Right renal cortex interstitium (tissue), 3 donors: ENCODE data around the gene SOCS2. TPM values are rescaled to one million over a fixed set of nuclear protein-coding genes. Genes with fewer than 3 reads are reported as not detected.
"Not testable (repeated sequence)": the region's sequence is repeated elsewhere in the genome, so short reads cannot be mapped to it uniquely, and the experiment has no call there.

Experiments
- DNase-seq, 3 donors: peaks; one replicate each; pipeline ENCODE4 v3.0.0-alpha.2; 2013; ENCODE audit warnings: low read depth in 3 of 3, low spot score in 2 of 3
- polyA plus RNA-seq, 3 donors: library from polyadenylated mRNA; unstranded; fragments of 120-200 nt; gene quantifications; one replicate each; pipeline ENCODE4 v1.2.1, GENCODE V29; 2013; ENCODE audit not compliant: insufficient read length in 3 of 3

The SOCS2 gene
- polyA plus RNA-seq: 10 to 100 TPM; 33.9 to 44.8 (median 38.5) TPM

- no peak for DNase-seq
Measured at GRCh38 chr12:93571925-93572711, at the start of gene SOCS2. Gene SOCS2 (plus strand): TSS chr12:93572675. CDS start chr12:93572898, 223 bp downstream.

GRCh38 chr12:93524386-93525133, 47.9 kb upstream of the SOCS2 start:
- DNase-seq: no peak

- DNase-seq: no peak
Measured at GRCh38 chr12:93526786-93527428, 45.6 kb upstream of the SOCS2 start.

- DNase-seq: no peak
Measured at GRCh38 chr12:93530358-93530757, 42.1 kb upstream of the SOCS2 start.

GRCh38 chr12:93533310-93533709, 39.2 kb upstream of the SOCS2 start:
- DNase-seq: no peak

- DNase-seq: no peak
Measured at GRCh38 chr12:93536111-93536765, 36.2 kb upstream of the SOCS2 start.

GRCh38 chr12:93536766-93537488, 35.5 kb upstream of the SOCS2 start:
- DNase-seq: no peak

GRCh38 chr12:93537769-93538168, 34.7 kb upstream of the SOCS2 start:
- no peak for DNase-seq

GRCh38 chr12:93539821-93540220, 32.7 kb upstream of the SOCS2 start:
- no peak for DNase-seq

- DNase-seq: peak; percentile 14 to 26 (median 25)
Measured at GRCh38 chr12:93540466-93540865, 32.0 kb upstream of the SOCS2 start.

DNA sequence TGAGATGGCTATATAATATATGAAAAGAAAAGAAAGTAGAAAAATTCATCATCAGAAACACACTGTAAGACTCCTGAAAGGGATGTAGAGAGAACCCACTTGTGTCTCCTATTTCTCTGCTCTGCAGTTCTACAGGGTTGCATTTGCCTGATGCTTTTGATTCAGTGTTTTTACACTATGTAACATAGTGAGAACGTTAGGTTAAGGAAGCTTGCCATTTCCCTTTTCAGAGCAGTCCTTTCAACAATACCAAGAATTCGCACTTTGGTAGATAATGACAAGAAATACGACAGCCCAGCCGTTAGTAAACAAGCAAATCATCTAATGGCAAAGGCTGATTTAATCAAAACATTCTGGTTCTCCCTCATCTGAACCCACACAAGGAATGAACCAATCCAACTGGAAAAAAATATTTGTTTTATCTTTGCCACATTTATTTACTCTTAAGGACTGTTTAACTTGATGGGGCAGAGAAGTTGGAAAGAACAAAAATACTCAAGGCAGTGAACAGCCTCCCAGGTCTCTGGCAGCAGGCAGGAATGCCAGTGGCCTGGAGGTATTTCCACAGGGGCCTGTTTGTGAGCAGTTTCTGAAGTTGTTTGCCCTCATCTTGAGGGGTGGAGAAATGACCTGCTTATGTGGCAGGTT, 30.8 kb upstream of the SOCS2 start:
- no peak for DNase-seq

DNA sequence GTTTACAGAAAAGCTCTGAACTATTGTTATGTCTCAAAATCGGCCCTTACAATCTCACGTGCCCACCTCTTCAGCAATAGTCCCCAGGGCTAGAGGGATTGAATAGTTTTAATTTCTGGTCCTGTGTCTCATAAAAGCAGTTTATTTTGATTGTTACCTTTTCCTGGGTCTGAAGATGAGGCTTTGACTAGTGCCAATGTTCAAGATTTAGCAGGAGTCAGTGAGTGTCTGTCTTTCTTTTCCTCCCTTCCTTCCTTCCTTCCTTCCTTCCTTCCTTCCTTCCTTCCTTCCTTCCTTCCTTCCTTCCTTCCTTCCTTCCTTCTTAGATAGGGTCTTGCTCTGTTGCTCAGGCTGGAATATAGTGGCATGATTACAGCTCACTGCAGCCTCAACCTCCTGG, 24.7 kb upstream of the SOCS2 start:
- DNase-seq: no peak

- no peak for DNase-seq
Measured at GRCh38 chr12:93549174-93549573, 23.3 kb upstream of the SOCS2 start.

DNA sequence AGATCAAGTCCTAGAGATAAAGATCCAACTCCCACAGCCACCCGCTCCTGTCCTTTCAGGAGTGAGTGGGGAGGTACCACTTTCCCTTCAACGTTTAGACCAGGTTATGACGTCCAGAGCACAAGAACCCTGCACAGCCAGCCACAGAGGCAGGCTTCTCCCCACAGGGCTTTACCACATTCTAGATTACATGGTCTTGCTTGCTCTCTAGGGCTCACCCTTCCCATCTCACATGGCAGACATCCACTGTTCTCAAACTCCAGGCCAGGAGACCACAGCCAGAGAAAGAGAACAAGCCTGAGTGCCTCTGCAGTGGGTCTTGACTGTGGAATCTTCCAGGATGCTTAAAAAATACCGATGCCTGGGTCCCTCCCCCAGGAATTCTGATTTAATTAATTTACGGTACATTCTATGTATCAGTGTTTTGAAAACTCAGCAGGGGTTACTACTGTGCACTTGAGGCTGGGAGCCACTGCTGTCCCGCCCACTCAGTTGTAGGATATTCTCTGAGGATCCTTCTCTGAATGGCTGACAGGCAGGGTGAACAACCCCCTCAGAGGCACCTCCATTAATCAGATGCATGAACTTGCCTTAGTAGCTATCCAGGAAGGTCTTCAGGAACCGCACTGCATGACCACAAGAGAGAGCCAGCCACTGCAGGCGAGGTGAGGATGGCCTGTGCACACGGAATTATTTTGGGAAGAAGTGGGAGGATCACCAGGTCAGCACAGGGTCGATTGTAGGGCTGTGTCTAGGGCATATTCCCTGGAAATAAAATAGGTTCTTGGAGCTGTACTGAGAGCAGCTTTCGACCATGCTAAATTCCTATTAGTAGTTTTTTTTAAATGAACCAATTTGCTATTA, 21.5 kb upstream of the SOCS2 start:
- no peak for DNase-seq

GRCh38 chr12:93552427-93552826, 20.0 kb upstream of the SOCS2 start:
- no peak for DNase-seq

GRCh38 chr12:93557879-93558278, 14.6 kb upstream of the SOCS2 start:
- not testable (repeated sequence) for DNase-seq

DNA sequence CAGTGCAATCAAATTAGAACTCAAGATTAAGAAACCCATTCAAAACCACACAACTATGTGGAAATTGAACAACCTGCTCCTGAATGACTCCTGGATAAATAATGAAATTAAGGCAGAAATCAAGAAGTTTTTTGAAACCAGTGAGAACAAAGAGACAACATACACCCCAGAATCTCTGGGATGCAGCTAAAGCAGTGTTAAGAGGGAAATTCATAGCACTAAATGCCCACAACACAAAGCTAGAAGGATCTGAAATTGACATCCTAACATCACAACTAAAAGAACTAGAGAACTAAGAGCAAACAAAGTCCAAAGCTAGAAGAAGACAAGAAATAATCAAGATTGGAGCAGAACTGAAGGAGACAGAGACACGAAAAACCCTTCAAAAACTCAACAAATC, 13.8 kb upstream of the SOCS2 start:
- DNase-seq: not testable (repeated sequence)

GRCh38 chr12:93563807-93564538, 8.5 kb upstream of the SOCS2 start:
- DNase-seq: no peak
